Inflammatory macrophage treated with lipopolysaccharide for 1 hour (primary cell): ENCODE results near the gene CNTN1.

Experiments
- DNase-seq, 2 donors: peaks; one replicate each; pipeline ENCODE4 v3.0.0-alpha.2; 2020 to 2022

CNTN1 gene

DNA sequence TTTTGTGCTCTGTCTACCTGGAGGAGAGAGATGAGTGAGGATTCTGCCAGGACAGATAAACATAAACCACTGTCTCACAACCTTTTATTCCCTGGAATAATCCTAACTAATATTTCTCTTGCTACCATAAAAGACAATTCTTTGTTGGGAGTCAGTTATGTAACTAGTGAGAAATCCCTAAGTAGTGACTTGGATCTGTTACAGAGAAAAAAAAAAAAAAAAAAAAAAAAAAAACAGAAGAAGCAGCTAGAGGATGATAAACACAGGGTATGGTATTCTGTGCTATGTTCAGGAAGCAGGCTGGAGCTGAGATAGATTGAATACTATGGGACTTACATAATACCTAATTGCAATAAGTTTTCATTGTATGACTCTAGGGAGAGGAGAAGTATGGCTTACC, 178.7 kb downstream of the CNTN1 start:
- no peak for DNase-seq

DNA sequence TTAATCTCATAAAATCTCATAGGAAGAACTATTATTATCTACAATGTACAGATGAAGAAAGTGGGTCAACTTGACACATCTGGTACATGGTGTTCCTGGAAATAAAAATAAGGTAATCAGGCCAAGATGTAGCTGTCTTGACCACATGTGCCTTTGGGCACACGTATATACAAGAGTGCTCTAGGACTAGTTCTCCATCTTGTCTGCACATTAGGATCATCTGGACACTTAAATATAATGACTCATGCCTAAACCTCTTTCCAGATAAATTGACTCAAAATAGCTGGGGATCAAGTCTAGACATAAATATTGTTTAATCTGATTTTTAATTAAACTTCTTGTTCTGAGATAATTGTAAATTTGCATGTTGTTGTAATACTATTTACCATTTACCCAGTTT, 182.6 kb downstream of the CNTN1 start:
- no peak for DNase-seq

GRCh38 chr12:40889329-40889728, 197.1 kb downstream of the CNTN1 start:
- no peak for DNase-seq

- no peak for DNase-seq
These were observed 200.3 kb downstream of the CNTN1 start for GRCh38 chr12:40892528-40892927.

DNA sequence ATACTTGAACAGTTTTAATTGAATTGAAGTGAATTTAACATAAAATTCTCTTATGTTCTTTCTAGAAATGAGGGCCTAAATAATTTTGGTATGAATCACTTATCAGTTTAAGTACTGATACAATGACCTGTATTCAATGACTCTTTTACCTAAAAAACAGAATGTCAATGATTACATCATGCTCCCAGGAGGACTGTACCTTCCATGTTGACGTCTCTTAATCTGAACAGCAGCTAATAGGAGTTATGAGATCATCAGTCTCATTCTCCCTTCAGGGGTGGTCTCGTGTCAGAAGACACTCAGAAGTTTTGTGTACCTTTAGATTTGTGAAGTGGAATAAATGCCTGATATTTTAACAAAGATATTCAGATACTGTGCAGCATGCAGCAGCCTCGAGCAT, 206.3 kb downstream of the CNTN1 start:
- DNase-seq, result no peak

- no peak for DNase-seq
These were observed 210.8 kb downstream of the CNTN1 start for GRCh38 chr12:40903040-40903439.

DNA sequence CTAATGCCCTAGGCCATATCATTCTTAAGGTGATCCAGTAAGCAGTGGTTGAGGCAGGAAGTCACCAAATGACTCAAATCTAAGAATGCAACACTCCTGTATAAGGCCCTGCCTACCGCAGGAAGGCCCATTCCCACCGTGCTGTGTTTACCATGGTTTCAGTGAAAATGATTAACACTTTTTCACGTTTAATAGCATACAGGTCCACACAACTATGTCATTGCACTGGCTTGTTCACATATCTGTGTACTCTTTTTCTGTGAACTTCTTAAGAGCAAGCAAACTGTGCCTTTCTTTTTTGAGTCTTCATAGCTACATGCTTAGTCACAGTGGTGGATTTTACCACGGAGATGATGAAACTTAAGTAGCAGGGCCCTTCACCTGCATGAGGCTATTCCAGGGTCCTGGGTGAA, 214.9 kb downstream of the CNTN1 start:
- no peak for DNase-seq

DNA sequence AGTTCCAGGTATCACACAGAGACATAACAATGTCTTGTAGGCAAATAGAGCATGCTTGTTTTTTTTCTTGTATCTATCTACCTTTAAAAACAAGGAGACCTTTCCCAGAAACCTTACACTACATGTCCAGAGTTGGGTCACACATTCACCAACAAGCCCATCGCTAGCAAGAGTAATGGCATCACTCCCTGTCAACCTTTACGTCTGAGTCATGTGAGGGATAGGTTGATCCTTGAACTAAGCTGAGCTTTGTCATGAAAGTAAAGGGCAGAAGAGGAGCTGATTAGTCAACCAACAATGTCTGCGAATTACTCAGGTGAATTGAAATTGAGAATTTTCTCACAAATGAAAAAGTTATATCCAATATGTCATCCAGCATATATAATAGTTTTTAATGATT, 219.4 kb downstream of the CNTN1 start:
- DNase-seq, result no peak

DNA sequence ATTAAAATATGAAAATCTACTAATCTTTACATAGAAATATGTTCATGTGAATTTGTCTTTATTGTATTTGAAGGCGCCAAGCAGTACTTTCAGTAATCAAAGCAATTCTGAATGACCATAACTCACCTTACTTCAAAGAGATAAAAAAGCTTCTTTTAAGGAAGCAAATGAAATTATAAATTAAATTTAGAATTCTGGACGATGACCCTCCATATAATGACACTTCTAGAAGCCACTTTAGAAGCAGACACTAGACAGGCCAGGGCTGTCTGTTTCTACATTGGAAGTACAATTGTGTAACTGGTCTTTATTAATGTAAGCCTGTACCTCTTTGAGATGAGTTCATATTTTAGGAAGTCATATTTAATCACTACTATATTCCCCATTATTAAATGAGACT, 222.9 kb downstream of the CNTN1 start:
- DNase-seq, result no peak

GRCh38 chr12:40917561-40917960, 225.3 kb downstream of the CNTN1 start:
- no peak for DNase-seq

GRCh38 chr12:40921563-40922163, 229.4 kb downstream of the CNTN1 start:
- DNase-seq, result peak in 1 of 2 donors; percentile 35

DNA sequence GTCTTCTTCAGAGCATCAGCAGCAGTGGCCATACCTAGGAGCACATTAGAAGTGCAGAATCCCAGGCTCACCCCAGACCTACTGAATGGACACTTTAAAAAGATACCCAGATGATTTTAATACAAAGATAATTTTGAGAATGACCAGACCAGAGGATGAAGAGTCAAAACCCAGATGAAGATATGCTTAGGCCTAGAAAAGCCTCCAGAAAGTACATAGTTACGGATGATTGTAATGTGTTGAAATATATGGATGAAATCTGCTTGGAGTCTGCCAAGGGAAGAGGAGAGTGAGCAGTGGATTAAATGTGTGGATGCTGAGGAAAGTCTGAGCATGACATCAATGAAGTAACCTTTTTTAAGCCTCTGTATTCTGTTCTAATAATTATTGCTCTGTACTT, 245.7 kb downstream of the CNTN1 start:
- DNase-seq, result no peak

- DNase-seq, result no peak
These were observed 250.1 kb downstream of the CNTN1 start for GRCh38 chr12:40942326-40942725.

GRCh38 chr12:40945772-40946171, 253.5 kb downstream of the CNTN1 start:
- DNase-seq, result no peak

GRCh38 chr12:40946612-40947194, 254.5 kb downstream of the CNTN1 start:
- peak; percentile 21 to 53 for DNase-seq

DNA sequence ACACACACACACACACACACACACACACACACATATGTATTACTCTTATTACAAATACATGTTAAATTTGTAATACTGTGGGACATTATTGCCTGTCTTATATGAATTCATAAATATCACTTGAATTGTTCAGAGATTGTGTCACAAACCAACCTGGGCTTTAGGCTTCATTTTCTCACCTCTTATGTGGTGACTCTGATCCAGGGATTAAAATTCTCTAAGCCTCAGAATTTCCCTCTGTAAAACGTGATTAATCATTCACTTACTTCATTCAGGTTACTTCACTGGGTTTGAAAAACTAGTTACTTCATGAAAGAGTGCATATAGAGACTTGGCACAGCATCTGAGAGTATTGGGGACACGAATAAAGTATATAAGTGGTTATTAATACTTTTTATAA, 255.6 kb downstream of the CNTN1 start:
- no peak for DNase-seq

GRCh38 chr12:40953076-40953475, 260.8 kb downstream of the CNTN1 start:
- no peak for DNase-seq

- no peak for DNase-seq
These were observed 265.2 kb downstream of the CNTN1 start for GRCh38 chr12:40957417-40957816.

- no peak for DNase-seq
These were observed 266.8 kb downstream of the CNTN1 start for GRCh38 chr12:40959041-40959440.

DNA sequence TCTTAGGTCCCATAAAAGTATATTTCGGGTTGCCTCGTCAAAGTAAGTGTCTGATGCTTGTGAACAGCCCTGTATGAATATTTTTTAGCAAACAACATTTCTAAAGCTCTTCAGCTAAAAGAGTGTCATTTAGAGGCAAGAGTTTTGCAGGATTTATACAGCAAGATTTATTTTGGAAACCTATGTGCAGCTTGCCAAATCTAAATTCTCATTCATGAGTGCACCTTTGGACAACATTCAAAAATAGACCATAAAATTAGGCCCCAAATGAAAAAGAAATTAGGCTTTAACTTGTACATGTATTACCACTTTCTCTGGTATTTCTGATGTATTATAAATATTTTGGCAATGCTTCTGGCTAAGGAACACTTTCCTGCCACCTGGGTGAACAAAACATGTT, 271.5 kb downstream of the CNTN1 start:
- DNase-seq, result no peak

- DNase-seq, result no peak
These were observed 277.6 kb downstream of the CNTN1 start for GRCh38 chr12:40969796-40970195.

DNA sequence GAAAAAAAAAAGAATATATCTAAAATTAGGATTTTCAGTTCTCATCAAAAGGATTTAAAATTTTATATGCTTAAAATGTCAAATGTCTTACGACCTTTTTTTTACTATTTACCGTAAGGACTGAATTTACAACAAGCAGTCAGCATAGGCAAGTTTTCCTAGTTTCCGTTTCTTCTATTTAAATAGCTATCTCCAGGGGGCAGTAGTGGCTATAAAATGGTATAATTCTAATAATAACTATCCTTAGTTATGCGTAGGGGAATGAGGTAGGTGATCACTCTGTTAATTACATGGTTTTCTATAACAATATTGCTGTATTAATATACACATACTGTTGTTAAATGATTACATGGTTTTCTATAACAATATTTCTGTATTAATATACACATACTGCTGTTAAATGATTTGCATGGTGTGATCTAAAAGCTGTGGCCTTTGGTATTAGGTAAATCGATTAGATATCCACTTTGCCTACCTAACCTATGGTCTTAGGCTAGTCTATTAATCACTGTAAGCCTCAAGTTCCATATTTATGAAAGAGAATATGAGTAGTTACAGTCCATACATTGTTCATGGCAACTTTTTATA, 278.2 kb downstream of the CNTN1 start:
- peak in 1 of 2 donors; percentile 5 for DNase-seq

DNA sequence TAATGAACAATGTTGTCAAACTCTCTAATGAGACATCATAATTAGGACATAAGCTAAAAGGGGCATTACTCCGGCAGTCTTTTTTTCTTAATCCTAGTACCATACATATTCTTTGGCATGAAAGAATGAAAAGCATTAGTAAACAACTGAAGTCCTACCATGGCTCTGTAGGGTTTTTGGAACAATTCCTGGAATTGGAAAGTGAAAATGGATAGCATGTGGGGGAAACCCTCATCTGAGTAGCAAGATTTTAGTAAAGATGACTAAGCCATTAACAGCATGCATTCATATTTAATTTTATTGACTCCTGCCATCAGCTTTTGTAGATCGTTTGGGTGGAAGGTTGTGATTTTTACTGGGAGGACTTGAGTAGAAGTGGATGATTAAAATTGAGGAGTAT, 279.7 kb downstream of the CNTN1 start:
- DNase-seq, result no peak

GRCh38 chr12:40976546-40976945, 284.3 kb downstream of the CNTN1 start:
- no peak for DNase-seq

DNA sequence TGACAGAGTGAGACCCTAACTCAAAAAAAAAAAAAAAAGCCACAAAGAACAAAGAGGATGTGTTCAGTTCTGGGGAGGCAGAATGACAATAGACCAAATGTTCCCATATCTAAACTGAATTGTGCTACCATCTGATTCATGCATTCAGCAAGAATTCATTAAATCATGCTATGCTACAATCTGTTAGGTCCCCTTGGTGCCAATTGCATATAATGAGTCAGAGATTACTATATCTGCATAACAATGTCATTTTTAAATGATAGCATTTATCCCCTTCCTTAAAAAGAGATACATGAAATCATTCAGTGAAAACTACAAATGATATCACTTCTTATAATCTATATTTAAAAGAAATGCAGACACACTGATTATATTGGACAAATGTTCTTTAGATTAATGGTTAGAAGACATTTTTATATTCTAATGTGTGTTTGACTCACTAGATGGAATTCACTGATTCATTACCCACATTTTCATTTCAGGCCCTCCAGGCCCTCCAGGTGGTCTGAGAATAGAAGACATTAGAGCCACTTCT, 288.3 kb downstream of the CNTN1 start:
- DNase-seq, result no peak
